ENCODE measurements around the gene CLDN20. TPM values are rescaled to one million over a fixed set of nuclear protein-coding genes. Genes with fewer than 3 reads are reported as not detected.

The CLDN20 gene
- total and polyA plus RNA-seq, 2 of the 8 experiments (the other 6 are each of a cell fraction or from before 2014, with no cell fraction given): not detected

- Histone ChIP-seq H2AK5ac (ENCODE audit: low read depth, low read length) (no peak overlapping the region), H2BK15ac (ENCODE audit: low read length) (no peak overlapping the region), H4K20me1 (replicated peaks in 1 of 2; ENCODE audit: control insufficient read depth in 1 of 2, insufficient read depth in 2 of 2, low read length in 2 of 2) (no peaks in the 10 kb centered on the region), H2BK12ac (ENCODE audit: low read depth, low read length) (no peak overlapping the region), H2BK5ac (ENCODE audit: low read depth, low read length) (no peak overlapping the region; the same call in 1 of the 2 replicates), H3K23me2 (ENCODE audit: low read depth, low read length) (no peaks in the 10 kb centered on the region), H3K79me1 (ENCODE audit: low read depth, low read length) (peaks cover 3% of the 10 kb centered on the region; the same call in 1 of the 2 replicates), H2BK120ac (replicated peaks; ENCODE audit: low read depth, low read length) (no peak overlapping the region), H3K36me3 (ENCODE audit: control insufficient read depth in 2 of 4, insufficient read depth in 4 of 4, low read length in 3 of 4) (peaks cover 0 to 24% (median under 1%) of the 10 kb centered on the region in 4 experiments; a peak in 5 of 8 replicates), H3K56ac (replicated peaks; ENCODE audit: insufficient read length, low read depth, low read length) (no peak overlapping the region), H3K18ac (ENCODE audit: extremely low read depth, low read length) (no peak overlapping the region), H3K9ac (replicated peaks in 1 of 4; ENCODE audit: extremely low read depth in 1 of 4, low read depth in 3 of 4, low read length in 3 of 4) (no peak overlapping the region), H4K8ac (ENCODE audit: extremely low read depth, insufficient read depth, low read length) (no peak overlapping the region), H3K27me3 (replicated peaks in 1 of 4; ENCODE audit: control insufficient read depth in 3 of 4, extremely low read depth in 1 of 4, insufficient read depth in 3 of 4, low read length in 3 of 4) (no peaks in the 10 kb centered on the region), H3K23ac (ENCODE audit: insufficient read length) (no peak overlapping the region), H3K4me1 (replicated peaks in 1 of 4; ENCODE audit: control insufficient read depth in 3 of 4, insufficient read depth in 4 of 4, low read length in 3 of 4) (peaks cover 0 to 4% (median 3%) of the 10 kb centered on the region in 4 experiments; a peak in 3 of 7 replicates), H4K91ac (replicated peaks; ENCODE audit: insufficient read length, low read length) (no peak overlapping the region), H3K27ac (ENCODE audit: low read depth, low read length) (no peak overlapping the region), H2AFZ (ENCODE audit: low read length) (no peak overlapping the region), H3K4me2 (ENCODE audit: insufficient read depth in 1 of 2, low read depth in 2 of 2, low read length in 2 of 2) (no peak overlapping the region), H2BK20ac (ENCODE audit: low read length) (no peak overlapping the region), H3K9me3 (ENCODE audit: insufficient read depth in 2 of 2, low read depth in 1 of 2, low read length in 1 of 2) (no peaks in the 10 kb centered on the region), H3K14ac (ENCODE audit: insufficient read length) (no peak overlapping the region), H4K5ac (ENCODE audit: insufficient read length, low read depth, low read length) (no peak overlapping the region), H3K4ac (replicated peaks; ENCODE audit: insufficient read length, low read depth, low read length) (no peak overlapping the region), H3K79me2 (ENCODE audit: control insufficient read depth in 1 of 2, insufficient read depth in 2 of 2, low read length in 2 of 2) (no peaks in the 10 kb centered on the region; a peak in 1 of 4 replicates), H3K4me3 (ENCODE audit: extremely low read depth in 1 of 4, insufficient read depth in 2 of 4, low read depth in 3 of 4, low read length in 4 of 4) (no peak overlapping the region)
- ChIA-PET CTCF (ENCODE audit: partially characterized antibody) (interaction anchor here (2.4 kb wide), 1 partner anchor 10 kb away, joined by 8 read pairs; the partner anchor contains the start of gene CLDN20), POLR2A (ENCODE audit: partially characterized antibody) (interaction anchor here (0.8 to 1.1 kb wide), 2 partner anchors 34 to 91 kb away, joined by 3 to 5 read pairs; no protein-coding TSS in a partner anchor)
- 30% methylated on average over 3 of the region's 3 CpGs; no CpG with 5 or more reads in 1 of the 2 experiments for WGBS, 2 experiments (ENCODE audit: extremely low coverage in 1 of 2, insufficient coverage in 1 of 2, insufficient read length in 1 of 2, insufficient replicate concordance in 2 of 2, low coverage in 1 of 2, low lambda C conversion rate in 2 of 2, missing lambda C conversion rate in 1 of 2)
- FAIRE-seq (peak; percentile 75), DNase-seq (ENCODE audit: low read depth in 1 of 2, low spot score in 2 of 2) (no peak)
- TF ChIP-seq BACH1 (IDR thresholded peaks at IDR 0.05; ENCODE audit: low read length) (peak; percentile 82), KDM4A (IDR thresholded peaks at IDR 0.05; ENCODE audit: low read depth, low read length, severe bottlenecking) (no peak), JUN (IDR thresholded peaks at IDR 0.05; ENCODE audit: low read depth, low read length) (no peak), ASH2L (IDR thresholded peaks at IDR 0.05; ENCODE audit: low read length) (no peak), CBX8 (IDR thresholded peaks at IDR 0.05; ENCODE audit: borderline replicate concordance, low read depth, low read length) (no peak), RBBP5 (IDR thresholded peaks at IDR 0.05; ENCODE audit: borderline replicate concordance, low read depth, low read length) (no peak), PHF8 (conservative IDR thresholded peaks at IDR 0.05; ENCODE audit: low read depth, low read length) (no peak), RNF2 (IDR thresholded peaks at IDR 0.05; ENCODE audit: borderline replicate concordance, low read depth, low read length, missing control alignments, poor library complexity, severe bottlenecking) (no peak), MAFK (IDR thresholded peaks at IDR 0.05; ENCODE audit: low read depth, low read length) (peak; percentile 64), RAD21 (IDR thresholded peaks at IDR 0.05 in 1 of 2, conservative IDR thresholded peaks at IDR 0.05 in 1 of 2; ENCODE audit: low read depth in 2 of 2, low read length in 2 of 2) (no peak), KDM1A (IDR thresholded peaks at IDR 0.05; ENCODE audit: borderline replicate concordance, low read length) (no peak), POU5F1 (IDR thresholded peaks at IDR 0.05; ENCODE audit: low read depth, low read length) (no peak)
- TF ChIP-seq, protein P1, sequence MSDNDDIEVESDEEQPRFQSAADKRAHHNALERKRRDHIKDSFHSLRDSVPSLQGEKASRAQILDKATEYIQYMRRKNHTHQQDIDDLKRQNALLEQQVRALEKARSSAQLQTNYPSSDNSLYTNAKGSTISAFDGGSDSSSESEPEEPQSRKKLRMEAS (IDR thresholded peaks at IDR 0.05): 0 out of 2 replicates have a peak, but pooled peaks have one; percentile 19
Observed at GRCh38 chr6:155273431-155273830, 9.6 kb downstream of the CLDN20 start.

Data from H1 (cell line).